ENCODE results near the gene UXS1. TPM values are rescaled to one million over a fixed set of nuclear protein-coding genes. Genes with fewer than 3 reads are reported as not detected.

UXS1 gene
- total and polyA plus RNA-seq, 2 of the 8 experiments (the other 6 are each of a cell fraction or from before 2014, with no cell fraction given), result 44.5 to 63.4 TPM

DNA sequence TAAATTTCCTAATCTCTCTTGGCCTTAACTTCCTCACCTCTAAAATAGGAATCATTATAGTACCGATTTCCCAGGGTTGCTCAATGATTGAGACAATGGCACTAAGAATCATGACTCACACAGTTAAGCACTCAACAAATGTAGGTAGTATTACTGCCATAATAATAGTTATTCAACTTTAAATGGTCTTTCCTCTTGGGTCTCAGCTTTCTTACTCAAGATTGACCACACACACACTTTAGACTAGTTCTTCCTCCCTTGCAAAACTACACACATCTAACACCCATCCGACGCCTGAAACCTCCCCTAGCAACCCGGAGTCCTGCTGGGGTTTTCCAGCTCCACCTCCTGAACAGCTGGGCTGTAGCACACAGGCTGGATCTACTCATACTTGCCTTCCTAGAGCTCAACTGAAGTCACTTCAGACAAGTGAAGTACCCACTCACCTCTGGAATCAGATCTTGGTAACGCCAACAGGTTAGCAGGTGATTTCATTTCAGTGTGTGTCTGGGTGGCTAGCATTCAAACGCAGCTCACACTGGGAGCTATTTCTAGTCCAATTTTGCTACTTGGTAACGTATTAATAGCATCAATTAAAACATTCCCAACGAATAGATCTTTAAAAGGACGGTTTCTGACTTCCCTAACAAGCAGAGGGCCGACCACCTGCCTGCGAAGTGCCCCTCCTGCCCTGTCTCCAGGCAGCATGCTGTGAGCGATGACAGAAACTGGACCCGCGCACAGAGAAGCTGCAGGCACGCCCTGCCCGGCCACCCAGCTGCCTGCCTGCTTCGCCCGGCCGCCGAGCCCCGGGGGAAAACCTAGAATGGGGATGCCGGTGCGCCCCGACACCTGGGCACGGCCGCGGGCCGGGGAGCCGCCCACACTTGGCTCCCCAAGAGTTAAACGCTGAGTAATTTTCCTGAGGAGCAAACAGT, 1.1 kb downstream of the UXS1 start:
- Histone ChIP-seq H4K20me1 (replicated peaks in 1 of 2; ENCODE audit: control insufficient read depth in 1 of 2, insufficient read depth in 2 of 2, low read length in 2 of 2) (peaks cover 4 to 26% of the 10 kb centered on the region in 2 experiments), H4K5ac (ENCODE audit: insufficient read length, low read depth, low read length) (no peak overlapping the region), H3K36me3 (ENCODE audit: control insufficient read depth in 2 of 4, insufficient read depth in 4 of 4, low read length in 3 of 4) (no peaks in the 10 kb centered on the region), H2BK12ac (ENCODE audit: low read depth, low read length) (0 out of 2 replicates have a peak overlapping the region, but pooled peaks have one; percentile 39), H2BK15ac (ENCODE audit: low read length) (no peak overlapping the region), H2BK20ac (ENCODE audit: low read length) (no peak overlapping the region), H3K27me3 (replicated peaks in 1 of 4; ENCODE audit: control insufficient read depth in 3 of 4, extremely low read depth in 1 of 4, insufficient read depth in 3 of 4, low read length in 3 of 4) (no peaks in the 10 kb centered on the region), H3K27ac (ENCODE audit: low read depth, low read length) (no peak overlapping the region), H3K23me2 (ENCODE audit: low read depth, low read length) (peaks cover 7% of the 10 kb centered on the region), H3K4me1 (replicated peaks in 1 of 4; ENCODE audit: control insufficient read depth in 3 of 4, insufficient read depth in 4 of 4, low read length in 3 of 4) (peaks cover 8 to 20% (median 14%) of the 10 kb centered on the region in 4 experiments), H3K4ac (replicated peaks; ENCODE audit: insufficient read length, low read depth, low read length) (no peak overlapping the region), H3K14ac (ENCODE audit: insufficient read length) (no peak overlapping the region), H2AFZ (ENCODE audit: low read length) (no peak overlapping the region), H2AK5ac (ENCODE audit: low read depth, low read length) (peak overlapping the region; percentile 89; the same call in 1 of the 2 replicates), H3K4me2 (ENCODE audit: insufficient read depth in 1 of 2, low read depth in 2 of 2, low read length in 2 of 2) (peak overlapping the region; percentile 89 to 97), H3K18ac (ENCODE audit: extremely low read depth, low read length) (peak overlapping the region; percentile 29), H2BK5ac (ENCODE audit: low read depth, low read length) (no peak overlapping the region), H3K79me2 (ENCODE audit: control insufficient read depth in 1 of 2, insufficient read depth in 2 of 2, low read length in 2 of 2) (peaks cover 14 to 53% of the 10 kb centered on the region in 2 experiments), H2BK120ac (replicated peaks; ENCODE audit: low read depth, low read length) (no peak overlapping the region), H4K8ac (ENCODE audit: extremely low read depth, insufficient read depth, low read length) (no peak overlapping the region), H3K23ac (ENCODE audit: insufficient read length) (no peak overlapping the region), H3K4me3 (ENCODE audit: extremely low read depth in 1 of 4, insufficient read depth in 2 of 4, low read depth in 3 of 4, low read length in 4 of 4) (peak overlapping the region; percentile 75 to 99 (median 83)), H3K9me3 (ENCODE audit: insufficient read depth in 2 of 2, low read depth in 1 of 2, low read length in 1 of 2) (no peaks in the 10 kb centered on the region), H3K79me1 (ENCODE audit: low read depth, low read length) (peaks cover 12% of the 10 kb centered on the region), H4K91ac (replicated peaks; ENCODE audit: insufficient read length, low read length) (no peak overlapping the region), H3K9ac (replicated peaks in 1 of 4; ENCODE audit: extremely low read depth in 1 of 4, low read depth in 3 of 4, low read length in 3 of 4) (peak overlapping the region in 3 of 4 experiments; percentile 25 to 68 (median 63); a peak in 4 of 7 replicates), H3K56ac (replicated peaks; ENCODE audit: insufficient read length, low read depth, low read length) (no peak overlapping the region)
- peak; percentile 45 for FAIRE-seq
- DNase-seq (ENCODE audit: low read depth in 1 of 2, low spot score in 2 of 2), result peak in 1 of 2 experiments; percentile 56
- CTCF ChIA-PET (ENCODE audit: partially characterized antibody), result interaction anchor here (0.6 to 2.1 kb wide), 4 partner anchors 28 to 88 kb away, joined by 3 to 7 read pairs (median 4); no protein-coding TSS in a partner anchor
- POLR2A ChIA-PET (ENCODE audit: partially characterized antibody), result interaction anchor here (0.6 to 0.9 kb wide), 4 partner anchors 28 to 81 kb away, joined by 3 read pairs; no protein-coding TSS in a partner anchor
- WGBS, 2 experiments (ENCODE audit: extremely low coverage in 1 of 2, insufficient coverage in 1 of 2, insufficient read length in 1 of 2, insufficient replicate concordance in 2 of 2, low coverage in 1 of 2, low lambda C conversion rate in 2 of 2, missing lambda C conversion rate in 1 of 2), result 11% methylated on average over 23 of the region's 30 CpGs; no CpG with 5 or more reads in 1 of the 2 experiments
- TF ChIP-seq TAF1 (IDR thresholded peaks at IDR 0.05; ENCODE audit: low read depth, low read length), result no peak
- TF ChIP-seq POLR2AphosphoS5 (IDR thresholded peaks at IDR 0.05; ENCODE audit: low read depth, low read length), result no peak
- no peak for TF ChIP-seq SP2 (IDR thresholded peaks at IDR 0.05; ENCODE audit: low read length)
- TF ChIP-seq KDM5A (IDR thresholded peaks at IDR 0.05; ENCODE audit: low read length), result no peak
- TF ChIP-seq YY1 (IDR thresholded peaks at IDR 0.05; ENCODE audit: low read depth, low read length), result no peak
- TF ChIP-seq, protein P1, sequence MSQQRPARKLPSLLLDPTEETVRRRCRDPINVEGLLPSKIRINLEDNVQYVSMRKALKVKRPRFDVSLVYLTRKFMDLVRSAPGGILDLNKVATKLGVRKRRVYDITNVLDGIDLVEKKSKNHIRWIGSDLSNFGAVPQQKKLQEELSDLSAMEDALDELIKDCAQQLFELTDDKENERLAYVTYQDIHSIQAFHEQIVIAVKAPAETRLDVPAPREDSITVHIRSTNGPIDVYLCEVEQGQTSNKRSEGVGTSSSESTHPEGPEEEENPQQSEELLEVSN (IDR thresholded peaks at IDR 0.05), result no peak
- no peak for TF ChIP-seq TBP (IDR thresholded peaks at IDR 0.05; ENCODE audit: low read depth, low read length)
- TF ChIP-seq KDM1A (IDR thresholded peaks at IDR 0.05; ENCODE audit: borderline replicate concordance, low read length), result no peak
- no peak for TF ChIP-seq TEAD4 (IDR thresholded peaks at IDR 0.05; ENCODE audit: low read depth, low read length)
- peak; percentile 24; the same call in 1 of the 2 replicates for TF ChIP-seq CEBPB (IDR thresholded peaks at IDR 0.05; ENCODE audit: low read depth, low read length)
- TF ChIP-seq CTBP2 (IDR thresholded peaks at IDR 0.05; ENCODE audit: borderline replicate concordance, insufficient read depth, insufficient read length, low read length), result no peak

Data from H1 (cell line).